GM23338 (cell line): Measurements from ENCODE around the gene HAS3.
A peak's percentile ranks its signal among the peaks of the same experiment; 100 is the strongest.

ENCODE experiments used
- CREB1 ChIP-seq: fragments of 250-450 bp; sonication (Bioruptor Pico); IDR thresholded peaks from 2 replicates; pipeline ENCODE4 v1.5.0; 2020; ENCODE audit warnings: low read depth, mild to moderate bottlenecking, moderate library complexity
- EZH2 ChIP-seq: fragments of 200-600 bp; sonication (generic); IDR thresholded peaks from one replicate; pipeline ENCODE4 v1.8.0; 2017; ENCODE audit warnings: antibody characterized with exemption, mild to moderate bottlenecking, low read depth; ENCODE audit not compliant: unreplicated experiment
- JUNB ChIP-seq: IDR thresholded peaks from one replicate; pipeline ENCODE4 v1.6.1; 2016; ENCODE audit warnings: antibody characterized with exemption; ENCODE audit not compliant: unreplicated experiment
- TF ChIP-seq, protein P1 (sequence below), 2 experiments: fragments of 200-600 bp in 1 of 2; sonication (generic) in 1 of 2; conservative IDR thresholded peaks; 2 replicates each; pipeline versions ENCODE4 v1.5.1 to v1.6.1; 2016 to 2017; ENCODE audit warnings: antibody characterized with exemption in 2 of 2, low read depth in 2 of 2, mild to moderate bottlenecking in 2 of 2, moderate library complexity in 1 of 2
- TF ChIP-seq, protein P2 (sequence below): IDR thresholded peaks from one replicate; pipeline ENCODE4 v1.6.1; 2018; ENCODE audit warnings: antibody characterized with exemption; ENCODE audit not compliant: unreplicated experiment

DNA sequence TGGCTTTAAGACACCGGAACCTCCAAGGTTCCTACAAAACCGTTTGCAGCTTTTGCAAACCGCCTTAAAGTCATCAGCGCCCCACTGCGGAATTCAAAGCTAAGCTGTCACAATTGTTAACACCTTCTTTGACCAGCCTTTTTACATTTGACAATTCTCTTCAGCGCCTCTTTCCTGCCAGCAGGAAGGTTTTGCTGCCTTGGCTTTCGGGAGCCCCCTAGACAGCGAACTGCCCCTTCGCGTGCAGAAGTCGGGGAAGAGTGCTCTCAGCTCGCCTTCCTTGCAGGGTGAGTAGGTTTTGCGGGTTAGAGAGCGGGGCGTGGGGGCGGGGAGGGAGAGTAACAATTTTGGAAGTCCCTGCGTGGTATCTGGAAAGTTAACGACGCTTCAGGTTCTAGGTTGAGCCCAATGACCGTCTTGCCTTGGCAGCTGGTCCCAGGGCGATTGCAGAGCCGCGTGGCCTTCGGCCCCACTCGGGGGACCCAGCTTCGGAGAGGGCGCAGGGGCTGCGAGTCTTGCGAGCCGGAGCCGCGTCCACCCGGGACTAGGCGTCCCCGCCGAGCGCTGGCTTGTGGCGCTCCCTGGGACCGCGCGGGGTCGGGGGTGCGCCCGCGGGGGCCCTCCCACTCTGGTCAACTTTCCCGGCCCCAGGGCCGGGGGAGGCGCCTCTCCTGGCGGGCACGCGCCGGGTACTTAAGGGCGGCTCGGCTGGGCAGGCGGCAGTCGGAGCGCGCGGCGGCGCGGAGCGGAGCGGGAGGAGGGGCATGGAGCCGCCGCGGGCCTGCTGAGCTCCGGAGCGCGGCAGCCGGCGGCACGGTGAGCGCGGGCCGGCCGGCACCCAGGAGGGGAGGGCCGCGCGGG is at the start of gene HAS3:
- TF ChIP-seq, protein P1, sequence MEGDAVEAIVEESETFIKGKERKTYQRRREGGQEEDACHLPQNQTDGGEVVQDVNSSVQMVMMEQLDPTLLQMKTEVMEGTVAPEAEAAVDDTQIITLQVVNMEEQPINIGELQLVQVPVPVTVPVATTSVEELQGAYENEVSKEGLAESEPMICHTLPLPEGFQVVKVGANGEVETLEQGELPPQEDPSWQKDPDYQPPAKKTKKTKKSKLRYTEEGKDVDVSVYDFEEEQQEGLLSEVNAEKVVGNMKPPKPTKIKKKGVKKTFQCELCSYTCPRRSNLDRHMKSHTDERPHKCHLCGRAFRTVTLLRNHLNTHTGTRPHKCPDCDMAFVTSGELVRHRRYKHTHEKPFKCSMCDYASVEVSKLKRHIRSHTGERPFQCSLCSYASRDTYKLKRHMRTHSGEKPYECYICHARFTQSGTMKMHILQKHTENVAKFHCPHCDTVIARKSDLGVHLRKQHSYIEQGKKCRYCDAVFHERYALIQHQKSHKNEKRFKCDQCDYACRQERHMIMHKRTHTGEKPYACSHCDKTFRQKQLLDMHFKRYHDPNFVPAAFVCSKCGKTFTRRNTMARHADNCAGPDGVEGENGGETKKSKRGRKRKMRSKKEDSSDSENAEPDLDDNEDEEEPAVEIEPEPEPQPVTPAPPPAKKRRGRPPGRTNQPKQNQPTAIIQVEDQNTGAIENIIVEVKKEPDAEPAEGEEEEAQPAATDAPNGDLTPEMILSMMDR (conservative IDR thresholded peaks at IDR 0.05; ENCODE audit: low read depth in 2 of 2): peak; percentile 27 to 76; a peak in 3 of 4 replicates
- TF ChIP-seq JUNB: no peak
- TF ChIP-seq, protein P2, sequence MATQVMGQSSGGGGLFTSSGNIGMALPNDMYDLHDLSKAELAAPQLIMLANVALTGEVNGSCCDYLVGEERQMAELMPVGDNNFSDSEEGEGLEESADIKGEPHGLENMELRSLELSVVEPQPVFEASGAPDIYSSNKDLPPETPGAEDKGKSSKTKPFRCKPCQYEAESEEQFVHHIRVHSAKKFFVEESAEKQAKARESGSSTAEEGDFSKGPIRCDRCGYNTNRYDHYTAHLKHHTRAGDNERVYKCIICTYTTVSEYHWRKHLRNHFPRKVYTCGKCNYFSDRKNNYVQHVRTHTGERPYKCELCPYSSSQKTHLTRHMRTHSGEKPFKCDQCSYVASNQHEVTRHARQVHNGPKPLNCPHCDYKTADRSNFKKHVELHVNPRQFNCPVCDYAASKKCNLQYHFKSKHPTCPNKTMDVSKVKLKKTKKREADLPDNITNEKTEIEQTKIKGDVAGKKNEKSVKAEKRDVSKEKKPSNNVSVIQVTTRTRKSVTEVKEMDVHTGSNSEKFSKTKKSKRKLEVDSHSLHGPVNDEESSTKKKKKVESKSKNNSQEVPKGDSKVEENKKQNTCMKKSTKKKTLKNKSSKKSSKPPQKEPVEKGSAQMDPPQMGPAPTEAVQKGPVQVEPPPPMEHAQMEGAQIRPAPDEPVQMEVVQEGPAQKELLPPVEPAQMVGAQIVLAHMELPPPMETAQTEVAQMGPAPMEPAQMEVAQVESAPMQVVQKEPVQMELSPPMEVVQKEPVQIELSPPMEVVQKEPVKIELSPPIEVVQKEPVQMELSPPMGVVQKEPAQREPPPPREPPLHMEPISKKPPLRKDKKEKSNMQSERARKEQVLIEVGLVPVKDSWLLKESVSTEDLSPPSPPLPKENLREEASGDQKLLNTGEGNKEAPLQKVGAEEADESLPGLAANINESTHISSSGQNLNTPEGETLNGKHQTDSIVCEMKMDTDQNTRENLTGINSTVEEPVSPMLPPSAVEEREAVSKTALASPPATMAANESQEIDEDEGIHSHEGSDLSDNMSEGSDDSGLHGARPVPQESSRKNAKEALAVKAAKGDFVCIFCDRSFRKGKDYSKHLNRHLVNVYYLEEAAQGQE: no peak
- no peak for TF ChIP-seq EZH2
- TF ChIP-seq CREB1 (CRISPR knock-in tag): no peak
